Fibroblast of skin of left biceps (primary cell): ENCODE data around the gene CCDC188.
A peak's percentile ranks its signal among the peaks of the same experiment; 100 is the strongest.

ENCODE experiments used
- DNase-seq, 2 experiments: peaks; one replicate each; pipeline ENCODE4 v3.0.0-alpha.2; 2013; ENCODE audit warnings: low read depth in 2 of 2

The CCDC188 gene

GRCh38 chr22:20135265-20135664, 15.6 kb downstream of the CCDC188 start:
- no peak for DNase-seq

DNA sequence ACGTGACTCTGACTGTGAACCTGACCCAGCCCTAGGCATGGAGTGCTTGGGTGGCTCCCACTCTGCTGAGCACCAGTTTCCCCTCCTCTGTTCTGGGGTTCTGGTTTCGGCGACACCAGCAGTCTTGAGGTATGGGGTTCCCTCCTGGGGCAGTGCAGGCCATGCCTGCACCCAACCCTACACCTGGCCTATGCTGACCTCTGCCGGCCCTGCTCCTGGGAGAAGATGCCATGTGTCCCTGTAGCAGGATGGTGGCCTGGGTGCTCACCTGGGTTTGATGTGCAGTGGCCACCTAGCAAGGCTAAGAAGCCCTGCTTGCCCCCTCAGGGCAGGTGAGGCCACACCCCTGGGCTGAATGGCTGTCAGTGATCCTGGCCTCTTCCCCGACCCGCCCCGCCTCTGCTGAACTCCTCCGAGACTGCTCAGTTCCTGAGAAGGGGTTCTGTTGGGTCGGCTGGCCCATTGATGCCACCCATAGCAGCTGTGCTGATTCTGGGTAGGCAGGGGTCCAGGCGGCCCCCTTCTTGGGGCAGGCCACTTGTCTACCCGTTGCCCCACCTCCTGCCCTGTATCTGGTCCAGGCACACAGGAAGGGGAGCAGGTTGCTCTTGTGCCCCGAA, 16.8 kb downstream of the CCDC188 start:
- no peak for DNase-seq

- no peak for DNase-seq
Measured at GRCh38 chr22:20132686-20133246, 18.1 kb downstream of the CCDC188 start.

DNA sequence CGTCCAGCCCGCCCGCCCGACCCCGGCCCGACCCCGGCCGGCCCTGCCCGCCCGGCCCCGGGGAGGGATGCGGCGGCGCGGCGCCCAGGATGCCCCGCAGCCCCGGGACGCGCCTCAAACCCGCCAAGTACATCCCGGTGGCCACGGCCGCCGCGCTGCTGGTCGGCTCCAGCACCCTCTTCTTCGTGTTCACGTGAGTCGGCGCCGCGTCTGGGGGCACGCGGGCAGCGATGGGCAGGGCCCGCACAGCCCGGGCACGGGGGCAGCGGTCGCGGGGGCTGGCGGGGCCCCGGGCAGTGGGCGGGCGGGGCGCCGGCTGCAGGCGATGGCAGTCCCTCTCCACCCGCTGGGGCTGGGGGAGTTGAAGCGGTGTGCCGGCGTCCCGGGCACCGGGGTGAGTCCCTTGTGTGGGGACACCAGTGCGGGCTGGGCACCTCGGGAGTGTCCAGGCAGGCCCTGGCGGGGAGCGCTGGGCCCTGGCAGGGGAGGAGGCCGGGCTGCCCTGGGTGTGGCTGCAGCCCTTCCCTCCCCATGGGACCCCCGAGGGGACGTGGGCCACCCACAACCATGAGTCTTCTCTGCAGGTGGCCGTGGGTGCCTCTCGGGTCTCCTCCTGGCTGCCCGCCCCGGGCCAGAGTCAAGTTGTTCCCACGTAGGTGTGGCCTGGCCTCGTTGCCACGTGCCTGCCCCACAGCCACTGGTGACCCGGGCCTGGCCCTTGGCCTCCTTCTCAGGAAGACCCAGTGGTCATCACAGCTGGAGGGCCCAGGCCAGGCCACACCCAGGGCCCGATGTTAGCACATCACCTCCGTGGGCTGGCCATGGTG, 18.8 kb downstream of the CCDC188 start:
- no peak for DNase-seq

- no peak for DNase-seq
Measured at GRCh38 chr22:20131597-20131858, 19.3 kb downstream of the CCDC188 start, which contains the start of gene ZDHHC8. Gene ZDHHC8, plus strand, starts transcription at chr22:20131804. Its CDS starts 144 bp downstream, at chr22:20131948.

- DNase-seq, result peak; percentile 34 to 47
Measured at GRCh38 chr22:20130731-20131596, 19.9 kb downstream of the CCDC188 start.

GRCh38 chr22:20130319-20130718, 20.5 kb downstream of the CCDC188 start:
- no peak for DNase-seq

DNA sequence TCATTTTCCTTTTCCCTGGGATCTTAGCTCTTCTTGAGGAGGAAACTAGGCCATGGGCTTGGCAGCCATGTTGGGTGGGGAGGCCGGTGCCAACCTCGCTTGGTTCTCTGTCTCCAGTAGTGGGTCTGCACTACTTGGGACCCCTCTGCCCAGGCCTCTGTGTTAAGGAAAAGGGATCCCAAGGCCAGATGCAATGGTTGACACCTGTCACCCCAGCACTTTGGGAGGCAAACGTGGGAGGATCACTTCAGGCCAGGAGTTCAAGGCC, 21.2 kb downstream of the CCDC188 start:
- no peak for DNase-seq

- DNase-seq, result no peak
Measured at GRCh38 chr22:20128902-20129746, 21.7 kb downstream of the CCDC188 start.

GRCh38 chr22:20128619-20128901, 22.3 kb downstream of the CCDC188 start:
- no peak for DNase-seq

DNA sequence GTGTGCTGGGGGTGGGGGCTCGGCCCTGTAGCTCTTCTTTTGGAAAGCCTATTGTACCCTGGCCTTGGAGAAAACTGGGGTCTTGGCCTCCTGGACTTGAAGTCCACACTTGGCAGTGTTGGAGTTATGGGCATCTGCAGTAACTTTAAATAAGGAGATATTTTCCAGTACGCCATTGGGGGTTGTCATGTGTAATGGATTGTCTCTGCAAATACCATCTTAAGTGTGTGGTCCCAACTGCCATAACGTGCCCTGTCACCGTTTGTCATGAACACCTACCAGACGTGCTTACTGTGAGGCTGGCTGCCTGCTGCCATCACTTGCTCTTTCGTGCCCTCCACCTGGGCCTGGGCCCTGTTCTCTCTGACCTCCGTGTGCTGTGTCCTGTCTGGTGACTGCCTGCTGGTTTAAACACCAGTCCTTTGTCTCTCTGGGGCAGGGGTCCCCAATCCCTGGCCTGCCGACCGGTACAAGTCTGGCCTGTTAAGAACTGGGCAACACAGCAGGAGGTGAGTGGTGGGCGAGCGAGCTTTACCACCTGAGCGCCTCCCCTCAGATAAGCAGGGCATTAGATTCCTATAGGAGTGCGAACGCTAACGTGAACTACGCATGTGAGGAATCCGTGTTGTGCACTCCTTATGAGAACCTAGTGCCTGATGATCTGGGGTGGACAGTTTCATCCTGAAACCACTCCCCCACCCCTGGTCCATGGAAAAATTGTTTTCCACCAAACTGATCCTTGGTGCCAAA, 22.8 kb downstream of the CCDC188 start:
- DNase-seq, result no peak

DNA sequence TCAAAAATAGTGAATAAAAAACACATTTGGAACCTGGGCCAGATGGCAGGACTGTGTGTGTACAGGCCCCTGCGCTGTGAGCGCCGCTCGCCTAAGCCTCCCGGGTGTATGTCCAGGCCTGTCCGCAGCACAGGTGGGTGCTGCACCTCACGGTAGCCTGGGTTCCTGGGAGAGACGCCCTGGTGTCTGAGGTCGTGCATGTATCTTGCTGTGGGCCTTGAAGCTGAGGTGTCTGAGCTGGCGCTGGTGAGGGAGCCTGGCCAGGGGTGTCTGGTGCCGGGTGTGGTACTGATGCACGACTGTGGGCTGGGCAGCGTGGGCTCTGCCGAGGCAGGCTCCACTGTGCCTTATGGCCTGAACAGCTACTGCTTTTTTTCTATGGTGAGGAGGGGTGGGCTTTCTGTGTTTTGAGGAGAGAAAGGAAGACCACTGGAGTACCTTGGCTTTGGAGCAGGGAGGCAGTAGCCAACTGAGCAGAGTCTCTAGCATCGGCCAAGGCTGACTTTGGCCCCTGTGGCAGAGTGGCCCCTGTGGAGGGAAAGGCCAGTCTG, 23.5 kb downstream of the CCDC188 start:
- no peak for DNase-seq

DNA sequence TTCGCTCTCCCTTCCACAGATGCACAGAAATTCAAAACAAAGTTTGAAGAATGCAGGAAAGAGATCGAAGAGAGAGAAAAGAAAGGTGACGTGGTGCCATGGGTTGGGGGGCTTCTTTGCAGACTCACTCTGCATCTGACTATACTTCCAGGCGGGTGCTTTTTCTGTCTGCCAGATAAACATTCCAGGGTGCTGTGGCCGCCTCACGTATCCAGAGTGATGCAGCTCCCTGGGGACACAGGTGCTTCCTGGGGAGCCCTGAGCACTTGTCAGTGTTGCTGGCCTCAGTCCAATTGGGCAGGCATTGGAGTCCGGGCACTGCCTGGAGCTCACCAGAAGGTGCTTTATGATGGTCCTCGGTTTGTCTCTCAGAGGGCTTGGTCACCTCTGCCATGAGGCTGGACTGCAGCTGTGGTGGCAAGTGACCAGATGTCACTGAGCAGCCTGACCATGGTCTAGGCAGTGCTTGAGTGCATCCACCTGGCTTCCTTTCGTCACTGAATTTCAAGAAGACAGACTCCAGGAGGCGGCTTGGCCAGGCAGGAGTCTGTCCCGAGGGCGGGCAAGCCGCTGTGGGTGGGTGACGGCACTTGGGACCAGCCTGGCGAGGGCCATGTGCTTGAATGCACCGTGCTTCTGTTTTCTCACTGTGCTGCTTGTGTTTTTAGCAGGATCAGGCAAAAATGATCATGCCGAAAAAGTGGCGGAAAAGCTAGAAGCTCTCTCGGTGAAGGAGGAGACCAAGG, 24.4 kb downstream of the CCDC188 start:
- DNase-seq, result no peak

DNA sequence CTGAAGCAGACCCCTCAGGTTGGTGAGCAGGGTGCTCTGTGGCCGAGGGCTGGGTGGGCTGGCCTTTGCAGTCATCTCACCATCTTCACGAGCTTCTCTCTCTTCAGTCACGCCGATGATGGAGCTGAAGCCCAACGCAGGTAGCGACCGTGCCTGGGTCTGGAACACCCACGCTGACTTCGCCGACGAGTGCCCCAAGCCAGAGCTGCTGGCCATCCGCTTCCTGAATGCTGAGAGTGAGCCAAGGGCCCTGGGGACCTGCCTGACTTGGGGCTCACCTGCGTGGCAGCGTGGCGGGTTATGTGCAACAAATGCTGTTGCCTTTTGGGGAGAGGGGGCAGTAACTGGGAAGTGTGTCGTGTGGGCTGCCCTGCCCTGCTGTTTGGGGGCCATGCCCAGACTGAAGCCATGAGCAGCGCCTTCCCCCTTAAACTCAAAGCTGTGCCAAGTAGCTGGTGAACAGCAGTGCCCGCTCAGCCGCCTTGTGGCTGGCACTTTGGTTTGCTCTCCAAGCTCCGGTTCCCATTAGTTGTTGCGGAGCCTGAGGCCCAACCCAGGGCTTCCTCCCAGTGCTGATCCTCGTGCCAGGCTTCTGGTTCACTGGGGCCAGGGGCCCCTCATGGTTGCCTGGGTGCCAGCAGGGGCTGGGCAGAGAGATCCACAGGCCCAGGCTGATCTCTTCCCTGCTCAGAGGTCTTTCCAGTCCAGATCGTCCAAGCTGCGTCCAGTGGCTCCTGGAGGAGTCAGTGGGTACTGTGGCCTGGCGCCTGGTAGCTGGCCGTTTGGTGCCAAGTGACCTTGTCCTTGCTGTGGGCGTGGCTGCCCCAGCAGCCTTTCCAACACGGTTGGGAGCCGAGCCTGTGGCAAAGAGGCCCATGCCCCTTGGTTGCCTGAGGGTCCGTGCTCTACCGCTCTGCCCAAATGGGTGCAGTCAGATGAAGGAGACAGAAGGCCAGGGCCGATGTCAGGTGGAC, 25.4 kb downstream of the CCDC188 start:
- DNase-seq, result no peak

DNA sequence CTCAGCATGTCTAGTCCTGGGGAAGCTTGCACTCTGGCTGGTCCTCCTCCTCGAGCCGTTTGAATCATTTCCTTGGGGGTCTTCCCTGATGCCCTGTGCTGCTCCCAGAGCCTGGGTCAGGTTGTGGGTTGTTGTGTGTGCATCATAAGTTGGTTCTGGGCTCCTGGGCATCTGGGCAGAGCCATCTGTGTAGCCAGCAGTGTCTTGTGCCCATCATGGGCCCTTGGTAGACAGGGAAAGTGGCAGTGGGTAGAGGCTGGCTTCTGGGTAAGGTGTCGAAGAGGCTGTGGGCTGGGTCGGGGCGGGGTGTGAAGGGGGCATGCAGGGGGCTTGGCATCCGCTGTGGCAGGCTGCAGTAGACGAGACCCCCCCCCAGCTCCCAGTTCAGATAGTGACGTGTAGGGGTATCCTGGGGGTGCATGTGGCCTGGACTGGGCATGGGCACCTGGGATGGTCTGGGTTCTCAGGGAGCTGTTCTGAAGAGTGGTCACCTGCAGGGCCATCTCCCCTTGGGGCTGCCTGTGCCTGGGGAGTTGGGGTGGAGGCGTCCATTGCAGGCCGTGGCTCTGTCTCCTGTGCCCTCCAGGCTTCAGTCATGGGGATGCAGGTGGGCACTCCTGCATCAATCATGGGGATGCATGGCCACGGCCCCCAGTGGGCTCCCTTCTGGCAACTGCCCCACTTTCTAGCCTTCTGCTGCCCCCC, 26.6 kb downstream of the CCDC188 start:
- DNase-seq, result no peak

DNA sequence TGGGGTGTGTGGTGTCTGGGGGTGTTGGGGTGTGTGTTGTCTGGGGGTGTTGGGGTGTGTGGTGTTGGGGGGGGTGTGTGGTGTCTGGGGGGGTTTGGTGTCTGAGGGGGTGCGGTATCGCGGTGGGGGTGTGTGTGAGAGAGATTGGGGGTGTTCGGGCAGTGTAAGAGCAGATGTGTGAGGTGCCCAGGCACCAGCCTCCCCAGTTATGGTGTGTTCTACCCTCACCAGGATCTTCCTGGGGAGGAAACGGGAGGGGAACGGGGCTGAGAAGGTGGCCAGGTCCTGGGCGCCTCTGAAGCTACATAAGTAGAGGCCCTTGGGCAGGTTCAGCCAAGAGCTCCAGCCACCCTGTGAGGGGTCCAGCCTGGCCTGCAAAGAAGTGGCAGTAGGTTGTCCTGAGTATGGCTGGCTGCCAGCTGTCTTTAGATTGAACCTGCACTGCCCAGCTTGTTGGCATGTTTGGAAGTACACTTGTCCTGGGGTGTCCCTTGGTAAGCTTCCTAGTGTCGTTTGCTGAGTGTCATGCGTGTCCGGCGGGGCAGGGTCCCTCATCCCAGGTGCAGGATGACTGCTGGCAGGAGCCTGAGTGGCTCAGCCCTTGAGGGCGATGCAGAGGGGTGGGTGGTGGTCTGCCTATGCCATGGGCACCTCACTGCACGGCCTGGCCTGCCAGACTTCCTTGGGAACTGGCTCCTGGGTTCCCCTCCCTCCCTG, 27.3 kb downstream of the CCDC188 start:
- no peak for DNase-seq

DNA sequence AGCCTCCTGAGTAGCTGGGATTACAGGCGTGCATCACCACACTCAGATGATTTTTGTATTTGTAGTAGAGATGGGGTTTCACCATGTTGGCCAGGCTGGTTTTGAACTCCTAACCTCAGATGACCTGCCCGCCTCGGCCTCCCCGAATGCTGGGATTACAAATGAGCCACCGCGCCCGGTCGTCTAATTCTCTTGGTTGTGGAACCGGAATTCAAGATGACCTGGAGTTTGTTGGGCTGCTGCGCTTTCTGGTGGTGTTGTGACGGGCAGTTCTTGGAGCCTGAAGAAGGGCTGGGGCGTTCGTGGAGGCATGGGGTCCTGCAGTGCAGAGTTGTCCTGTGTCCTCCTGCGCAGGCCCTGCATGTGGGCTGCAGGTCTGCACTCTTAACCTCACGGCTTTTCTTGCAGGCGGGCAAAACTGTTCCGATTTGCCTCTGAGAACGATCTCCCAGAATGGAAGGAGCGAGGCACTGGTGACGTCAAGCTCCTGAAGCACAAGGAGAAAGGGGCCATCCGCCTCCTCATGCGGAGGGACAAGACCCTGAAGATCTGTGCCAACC, 28.9 kb downstream of the CCDC188 start:
- DNase-seq, result no peak
